GM12878 (cell line): ENCODE data around the gene NR2F2. TPM values are rescaled to one million over a fixed set of nuclear protein-coding genes. Genes with fewer than 3 reads are reported as not detected.

Source experiments
- ASH2L ChIP-seq: fragments of 300-600, 200-600 bp; sonication (generic); IDR thresholded peaks from 2 replicates; pipeline ENCODE4 v1.6.1; 2017; ENCODE audit warnings: low read depth, mild to moderate bottlenecking, borderline replicate concordance
- HCFC1 ChIP-seq: fragments of 150-350 bp; IDR thresholded peaks from 2 replicates; pipeline ENCODE4 v1.6.1; 2014; ENCODE audit warnings: low read length
- IRF4 ChIP-seq: IDR thresholded peaks from 2 replicates; pipeline ENCODE4 v1.6.1; 2011; ENCODE audit warnings: low read depth, low read length
- NR2C1 ChIP-seq: fragments of 450-650 bp; IDR thresholded peaks from 2 replicates; pipeline ENCODE4 v1.6.1; 2017; ENCODE audit warnings: antibody characterized with exemption, mild to moderate bottlenecking, moderate library complexity
- NRF1 ChIP-seq: conservative IDR thresholded peaks from 2 replicates; pipeline ENCODE4 v1.6.1; 2011; ENCODE audit warnings: mild to moderate bottlenecking, low read depth, low read length, improper control_type of control experiment
- polyA plus RNA-seq, 11 experiments: library from polyadenylated mRNA; depleted of rRNA in 4 of 11; unstranded in 6 of 11; stranded (reverse) in 5 of 11; fragments of >200 nt; fragmentation: Nextera tagmentation in 4 of 11; fragmentation: Illumina TruSeq in 1 of 11; extraction: Ambion mirVana in 4 of 11; extraction: Trizol in 1 of 11; gene quantifications; 1 replicate in 1 of 11; 2 replicates in 10 of 11; pipeline versions ENCODE4 v1.2.1 to v1.2.3, GENCODE V29; 2011 to 2016; ENCODE audit warnings: inconsistent platforms in 2 of 11, missing spikeins in 2 of 11, low read depth in 1 of 11
- total RNA-seq, 4 experiments: library from RNA; depleted of rRNA in 3 of 4; stranded (reverse); fragments of >200 nt in 3 of 4; fragmentation: Illumina TruSeq in 1 of 4; extraction: Trizol in 1 of 4; gene quantifications; 2 replicates each; pipeline versions ENCODE4 v1.2.1 to v1.2.3, GENCODE V29; 2013 to 2021
- TF ChIP-seq, protein P1 (sequence below): fragments of 450-650 bp; IDR thresholded peaks from 2 replicates; pipeline ENCODE4 v1.6.1; 2016; ENCODE audit warnings: mild to moderate bottlenecking, moderate library complexity, borderline replicate concordance
- TF ChIP-seq, protein P2 (sequence below): IDR thresholded peaks from 2 replicates; pipeline ENCODE4 v1.6.1; 2011; ENCODE audit warnings: mild to moderate bottlenecking, low read depth, low read length, moderate library complexity; ENCODE audit not compliant: insufficient replicate concordance
- TF ChIP-seq, protein P3 (sequence below): fragments of 450-650 bp; IDR thresholded peaks from 2 replicates; pipeline ENCODE4 v1.6.1; 2017; ENCODE audit warnings: low read depth, mild to moderate bottlenecking, moderate library complexity

The NR2F2 gene
- total and polyA plus RNA-seq, 10 of the 15 experiments (the other 5 are each of a cell fraction or from before 2014, with no cell fraction given): 1.1 to 10.1 (median 3.2) TPM

DNA sequence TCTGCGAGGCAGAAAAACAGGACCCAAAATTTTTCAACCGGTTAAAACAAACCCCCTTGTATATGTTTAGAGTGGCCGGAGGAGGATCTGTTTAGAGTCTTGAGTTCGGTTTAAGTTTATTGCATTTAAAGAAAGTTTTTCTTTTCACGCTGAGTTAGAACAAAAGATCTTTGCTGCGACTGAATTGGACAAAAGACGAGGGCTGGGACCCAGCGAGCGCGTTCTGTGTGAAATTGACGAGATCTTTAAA, 9.8 kb downstream of the NR2F2 start (continued):
- TF ChIP-seq, protein P1, sequence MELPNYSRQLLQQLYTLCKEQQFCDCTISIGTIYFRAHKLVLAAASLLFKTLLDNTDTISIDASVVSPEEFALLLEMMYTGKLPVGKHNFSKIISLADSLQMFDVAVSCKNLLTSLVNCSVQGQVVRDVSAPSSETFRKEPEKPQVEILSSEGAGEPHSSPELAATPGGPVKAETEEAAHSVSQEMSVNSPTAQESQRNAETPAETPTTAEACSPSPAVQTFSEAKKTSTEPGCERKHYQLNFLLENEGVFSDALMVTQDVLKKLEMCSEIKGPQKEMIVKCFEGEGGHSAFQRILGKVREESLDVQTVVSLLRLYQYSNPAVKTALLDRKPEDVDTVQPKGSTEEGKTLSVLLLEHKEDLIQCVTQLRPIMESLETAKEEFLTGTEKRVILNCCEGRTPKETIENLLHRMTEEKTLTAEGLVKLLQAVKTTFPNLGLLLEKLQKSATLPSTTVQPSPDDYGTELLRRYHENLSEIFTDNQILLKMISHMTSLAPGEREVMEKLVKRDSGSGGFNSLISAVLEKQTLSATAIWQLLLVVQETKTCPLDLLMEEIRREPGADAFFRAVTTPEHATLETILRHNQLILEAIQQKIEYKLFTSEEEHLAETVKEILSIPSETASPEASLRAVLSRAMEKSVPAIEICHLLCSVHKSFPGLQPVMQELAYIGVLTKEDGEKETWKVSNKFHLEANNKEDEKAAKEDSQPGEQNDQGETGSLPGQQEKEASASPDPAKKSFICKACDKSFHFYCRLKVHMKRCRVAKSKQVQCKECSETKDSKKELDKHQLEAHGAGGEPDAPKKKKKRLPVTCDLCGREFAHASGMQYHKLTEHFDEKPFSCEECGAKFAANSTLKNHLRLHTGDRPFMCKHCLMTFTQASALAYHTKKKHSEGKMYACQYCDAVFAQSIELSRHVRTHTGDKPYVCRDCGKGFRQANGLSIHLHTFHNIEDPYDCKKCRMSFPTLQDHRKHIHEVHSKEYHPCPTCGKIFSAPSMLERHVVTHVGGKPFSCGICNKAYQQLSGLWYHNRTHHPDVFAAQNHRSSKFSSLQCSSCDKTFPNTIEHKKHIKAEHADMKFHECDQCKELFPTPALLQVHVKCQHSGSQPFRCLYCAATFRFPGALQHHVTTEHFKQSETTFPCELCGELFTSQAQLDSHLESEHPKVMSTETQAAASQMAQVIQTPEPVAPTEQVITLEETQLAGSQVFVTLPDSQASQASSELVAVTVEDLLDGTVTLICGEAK: no peak
- TF ChIP-seq NRF1 (no peak), IRF4 (no peak), ASH2L (no peak), NR2C1 (no peak), HCFC1 (no peak)
- TF ChIP-seq, protein P2, sequence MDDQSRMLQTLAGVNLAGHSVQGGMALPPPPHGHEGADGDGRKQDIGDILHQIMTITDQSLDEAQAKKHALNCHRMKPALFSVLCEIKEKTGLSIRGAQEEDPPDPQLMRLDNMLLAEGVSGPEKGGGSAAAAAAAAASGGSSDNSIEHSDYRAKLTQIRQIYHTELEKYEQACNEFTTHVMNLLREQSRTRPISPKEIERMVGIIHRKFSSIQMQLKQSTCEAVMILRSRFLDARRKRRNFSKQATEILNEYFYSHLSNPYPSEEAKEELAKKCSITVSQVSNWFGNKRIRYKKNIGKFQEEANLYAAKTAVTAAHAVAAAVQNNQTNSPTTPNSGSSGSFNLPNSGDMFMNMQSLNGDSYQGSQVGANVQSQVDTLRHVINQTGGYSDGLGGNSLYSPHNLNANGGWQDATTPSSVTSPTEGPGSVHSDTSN: no peak
- TF ChIP-seq, protein P3, sequence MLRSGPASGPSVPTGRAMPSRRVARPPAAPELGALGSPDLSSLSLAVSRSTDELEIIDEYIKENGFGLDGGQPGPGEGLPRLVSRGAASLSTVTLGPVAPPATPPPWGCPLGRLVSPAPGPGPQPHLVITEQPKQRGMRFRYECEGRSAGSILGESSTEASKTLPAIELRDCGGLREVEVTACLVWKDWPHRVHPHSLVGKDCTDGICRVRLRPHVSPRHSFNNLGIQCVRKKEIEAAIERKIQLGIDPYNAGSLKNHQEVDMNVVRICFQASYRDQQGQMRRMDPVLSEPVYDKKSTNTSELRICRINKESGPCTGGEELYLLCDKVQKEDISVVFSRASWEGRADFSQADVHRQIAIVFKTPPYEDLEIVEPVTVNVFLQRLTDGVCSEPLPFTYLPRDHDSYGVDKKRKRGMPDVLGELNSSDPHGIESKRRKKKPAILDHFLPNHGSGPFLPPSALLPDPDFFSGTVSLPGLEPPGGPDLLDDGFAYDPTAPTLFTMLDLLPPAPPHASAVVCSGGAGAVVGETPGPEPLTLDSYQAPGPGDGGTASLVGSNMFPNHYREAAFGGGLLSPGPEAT: no peak
